Measurements from ENCODE around the gene GPR33. TPM values are rescaled to one million over a fixed set of nuclear protein-coding genes. Genes with fewer than 3 reads are reported as not detected.

The GPR33 gene
- total RNA-seq, 1 experiment from 2014 or later, result not detected

- H2BK12ac ChIP-seq (ENCODE audit: insufficient read length, low read depth, low read length), result no peak overlapping the region
- H3K27ac Mint-ChIP-seq, result no peak overlapping the region
- peaks cover 2% of the 10 kb centered on the region; the same call in 1 of the 2 replicates for H3K27me3 Mint-ChIP-seq (ENCODE audit: low read depth)
- no peak overlapping the region for H3K4me2 ChIP-seq (ENCODE audit: insufficient read depth, insufficient read length, low read length)
- no peak for DNase-seq
- H2AK5ac ChIP-seq (ENCODE audit: insufficient read length, low read length), result no peak overlapping the region
- H4K20me1 ChIP-seq (ENCODE audit: control insufficient read depth, insufficient read depth, insufficient read length), result no peaks in the 10 kb centered on the region
- no peak overlapping the region for H4K91ac ChIP-seq (ENCODE audit: insufficient read length, low read depth, low read length)
- H3K36me3 Mint-ChIP-seq (ENCODE audit: insufficient read depth in 1 of 3, low read depth in 3 of 3), result peaks cover 0 to 2% (median under 1%) of the 10 kb centered on the region in 3 experiments; a peak in 4 of 7 replicates
- H3T11ph ChIP-seq (ENCODE audit: low read length), result no peak overlapping the region
- H3K18ac ChIP-seq (ENCODE audit: insufficient read length, low read depth, low read length), result no peak overlapping the region
- TF ChIP-seq CTCF (conservative IDR thresholded peaks at IDR 0.05), result no peak
- no peaks in the 10 kb centered on the region for H3K23me2 ChIP-seq (ENCODE audit: insufficient read length, low read depth, low read length, poor library complexity, severe bottlenecking)
- no peak overlapping the region for H2AFZ ChIP-seq (ENCODE audit: low read length)
- no peaks in the 10 kb centered on the region for H3K4me1 Mint-ChIP-seq
- H3K9me3 ChIP-seq (ENCODE audit: control insufficient read depth, low read depth, low read length), result no peaks in the 10 kb centered on the region
- H2BK5ac ChIP-seq (ENCODE audit: insufficient read length, low read length), result no peak overlapping the region
- no CpG with 5 or more reads among the region's 3 CpGs for WGBS (ENCODE audit: extremely low coverage, insufficient read length, low lambda C conversion rate)
- no peaks in the 10 kb centered on the region for H3K79me2 ChIP-seq (ENCODE audit: insufficient read depth, low read length)
- no peak overlapping the region for H3K23ac ChIP-seq (ENCODE audit: insufficient read length, low read depth, low read length)
- no peak overlapping the region for H2BK20ac ChIP-seq (ENCODE audit: low read depth, low read length, poor library complexity, severe bottlenecking)
- no peak overlapping the region for H3K9ac ChIP-seq (ENCODE audit: extremely low read depth, insufficient read length, low read length)
- H3K56ac ChIP-seq (ENCODE audit: insufficient read length, low read depth, low read length), result no peak overlapping the region
- no peaks in the 10 kb centered on the region for H3K79me1 ChIP-seq (ENCODE audit: insufficient read depth, low read depth, low read length, poor library complexity, severe bottlenecking)
- no peak overlapping the region for H4K5ac ChIP-seq (ENCODE audit: insufficient read length, low read depth, low read length)
- H3K4ac ChIP-seq (ENCODE audit: low read depth, low read length), result no peak overlapping the region
- H3K4me1 ChIP-seq (ENCODE audit: insufficient read depth, low read length), result no peaks in the 10 kb centered on the region
- no peak overlapping the region for H3K4me3 Mint-ChIP-seq
- H2BK15ac ChIP-seq (ENCODE audit: low read depth, low read length), result no peak overlapping the region
- no peaks in the 10 kb centered on the region for H3K27me3 ChIP-seq (ENCODE audit: insufficient read depth, low read length)
- H3K27ac ChIP-seq (ENCODE audit: insufficient read length, low read depth, low read length), result no peak overlapping the region
- peaks cover 2 to 4% of the 10 kb centered on the region in 2 experiments; a peak in 4 of 5 replicates for H3K9me3 Mint-ChIP-seq
- H2BK120ac ChIP-seq (ENCODE audit: low read depth, low read length, poor library complexity, severe bottlenecking), result no peak overlapping the region
- H4K8ac ChIP-seq (replicated peaks; ENCODE audit: insufficient read length, low read depth, low read length), result no peak overlapping the region
- no peak overlapping the region for H3K14ac ChIP-seq (ENCODE audit: insufficient read depth, low read length)
Measured at GRCh38 chr14:31479027-31479426, 8.8 kb downstream of the GPR33 start.
